Duodenal mucosa (tissue), 2 donors: ENCODE data around the gene CFAP65.

Experiments
- H3K27ac ChIP-seq: one replicate; pipeline ENCODE4 v1.7.0; 2013; ENCODE audit warnings: low read depth, low read length
- H3K27me3 ChIP-seq, 2 donors: one replicate each; pipeline ENCODE4 v1.7.0; 2013; ENCODE audit warnings: low read length in 2 of 2, control low read depth in 1 of 2; ENCODE audit not compliant: insufficient read depth in 2 of 2, control insufficient read depth in 1 of 2
- H3K36me3 ChIP-seq, 2 donors: one replicate each; pipeline ENCODE4 v1.7.0; 2013; ENCODE audit warnings: low read length in 2 of 2, control low read depth in 1 of 2; ENCODE audit not compliant: insufficient read depth in 2 of 2, control insufficient read depth in 1 of 2
- H3K4me1 ChIP-seq, 2 donors: one replicate each; pipeline ENCODE4 v1.7.0; 2013; ENCODE audit warnings: low read length in 2 of 2, control low read depth in 1 of 2; ENCODE audit not compliant: insufficient read depth in 2 of 2, control insufficient read depth in 1 of 2
- H3K4me3 ChIP-seq, 2 donors: one replicate each; pipeline ENCODE4 v1.7.0; 2013; ENCODE audit warnings: low read length in 2 of 2, low read depth in 1 of 2
- H3K9ac ChIP-seq, 2 donors: one replicate each; pipeline ENCODE4 v1.7.0; 2013; ENCODE audit warnings: low read length in 2 of 2, low read depth in 1 of 2
- H3K9me3 ChIP-seq, 2 donors: one replicate each; pipeline ENCODE4 v1.7.0; 2013; ENCODE audit warnings: low read length in 2 of 2, control low read depth in 1 of 2; ENCODE audit not compliant: control insufficient read depth in 1 of 2

CFAP65 gene

DNA sequence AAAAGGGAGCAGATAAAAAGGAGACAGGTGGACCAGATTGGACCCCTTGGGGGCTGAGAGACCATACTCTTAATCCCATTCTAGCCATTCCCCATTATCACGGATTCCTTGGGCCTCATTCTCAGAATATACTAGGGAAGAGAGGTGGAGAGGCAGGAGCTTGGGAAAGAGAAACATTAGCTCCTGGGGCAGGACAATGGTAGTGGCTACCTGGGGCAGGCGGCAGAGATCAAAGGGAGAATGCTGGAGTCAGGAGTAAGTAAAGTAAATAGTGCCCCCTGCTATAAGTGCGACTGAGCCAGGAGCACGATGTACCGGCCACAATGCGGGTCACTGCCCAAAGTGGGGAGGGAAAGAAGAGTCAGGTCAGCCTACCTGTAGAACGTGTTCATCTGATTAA lies 39.8 kb upstream of the CFAP65 start:
- Histone ChIP-seq H3K9ac (peak overlapping the region; percentile 5 to 19), H3K4me3 (no peak overlapping the region)

DNA sequence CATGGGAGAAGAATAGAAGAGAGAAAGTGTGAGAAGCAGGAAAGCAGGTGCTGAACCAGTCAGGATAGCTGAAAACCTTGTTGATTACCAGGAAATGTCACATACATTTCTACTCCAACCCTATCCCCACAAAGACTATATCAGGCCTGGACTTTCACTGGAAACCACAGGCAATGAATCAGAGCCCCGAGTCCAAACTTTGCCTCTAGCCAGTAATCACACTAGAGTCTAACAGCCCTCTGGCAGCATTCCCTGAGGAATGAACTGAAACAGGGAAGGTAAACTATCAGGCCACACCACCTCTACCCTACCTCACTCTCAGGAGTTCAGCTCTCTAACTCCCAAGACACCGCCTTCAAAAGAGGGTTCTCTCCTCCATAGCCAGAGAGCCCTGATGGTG lies 38.1 kb upstream of the CFAP65 start:
- Histone ChIP-seq H3K4me3 (peak overlapping the region; percentile 3 to 28), H3K9me3 (no peaks in the 10 kb centered on the region), H3K9ac (peak overlapping the region; percentile 36 to 56), H3K27me3 (no peaks in the 10 kb centered on the region), H3K36me3 (peaks cover 8 to 31% of the 10 kb centered on the region in 2 donors), H3K4me1 (peaks cover 40 to 57% of the 10 kb centered on the region in 2 donors), H3K27ac (peak overlapping the region; percentile 77)

More for the DNA sequence above, 39.8 kb upstream of the CFAP65 start:
- peak overlapping the region; percentile 53 for H3K27ac ChIP-seq
- H3K27me3 ChIP-seq, result no peaks in the 10 kb centered on the region
- peaks cover 40 to 57% of the 10 kb centered on the region in 2 donors for H3K4me1 ChIP-seq
- peaks cover 8 to 20% of the 10 kb centered on the region in 2 donors for H3K36me3 ChIP-seq
- H3K9me3 ChIP-seq, result no peaks in the 10 kb centered on the region

DNA sequence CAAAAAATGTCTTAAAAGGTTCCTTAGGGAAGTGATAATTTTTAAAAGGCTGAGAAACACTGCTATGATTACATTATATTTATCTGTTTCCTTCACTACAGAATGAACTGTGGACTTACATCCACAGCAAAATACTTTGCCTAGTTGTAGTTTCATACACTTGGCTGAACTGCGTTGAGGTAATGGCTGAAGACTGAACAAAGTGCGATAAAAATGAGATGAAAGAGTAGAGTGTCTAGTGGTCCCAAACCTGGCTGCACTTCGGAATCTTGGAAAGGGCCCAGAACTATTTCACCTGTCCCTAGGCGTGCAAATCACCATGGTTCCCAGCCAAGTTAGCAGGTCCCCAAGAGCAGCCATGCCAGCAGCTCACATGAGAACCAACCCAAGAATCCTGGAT lies 37.6 kb upstream of the CFAP65 start:
- Histone ChIP-seq H3K4me3 (peak overlapping the region in 1 of 2 donors; percentile 3), H3K9me3 (no peaks in the 10 kb centered on the region), H3K27me3 (no peaks in the 10 kb centered on the region), H3K27ac (peak overlapping the region; percentile 71), H3K9ac (peak overlapping the region; percentile 1 to 28), H3K36me3 (peaks cover 8 to 35% of the 10 kb centered on the region in 2 donors), H3K4me1 (peaks cover 40 to 57% of the 10 kb centered on the region in 2 donors)

DNA sequence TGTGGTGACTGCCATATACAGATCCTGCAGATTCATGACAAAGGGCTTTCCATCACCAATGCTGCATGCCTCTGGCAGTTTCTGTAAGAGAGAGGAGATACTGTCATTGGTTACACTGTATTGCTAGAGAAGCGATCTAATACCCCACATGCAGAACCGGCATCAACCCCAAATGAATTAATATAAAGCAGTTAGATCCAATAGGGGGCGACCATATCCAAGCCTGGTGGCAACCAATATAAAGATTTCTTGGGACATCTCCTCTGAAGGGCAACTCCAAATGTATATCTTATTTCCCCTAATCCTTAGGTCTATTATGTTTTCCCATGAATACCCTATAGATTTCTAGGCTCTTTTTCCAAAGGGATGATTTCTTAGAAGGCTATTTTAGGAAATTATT lies 36.8 kb upstream of the CFAP65 start:
- peaks cover 8 to 36% of the 10 kb centered on the region in 2 donors for H3K36me3 ChIP-seq
- peak overlapping the region; percentile 71 for H3K27ac ChIP-seq

DNA sequence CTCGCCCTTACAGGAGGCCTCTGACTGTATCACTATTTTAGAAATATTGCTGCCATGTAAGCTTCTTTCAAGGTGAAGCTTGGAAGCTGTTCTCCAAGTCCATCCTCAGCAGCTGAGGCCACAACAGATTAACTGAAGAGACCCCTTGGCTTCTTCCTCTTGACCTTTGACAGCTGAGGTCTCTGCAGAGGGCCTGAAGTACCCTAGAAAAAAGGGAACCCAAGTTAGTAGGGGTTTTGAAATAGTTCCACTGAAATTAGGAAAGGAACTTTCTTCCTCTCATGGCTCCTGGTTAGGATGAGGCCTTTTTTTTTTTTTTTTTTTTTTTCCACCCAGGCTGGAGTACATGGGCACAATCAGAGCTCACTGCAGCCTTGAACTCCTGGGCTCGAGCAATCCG lies 34.9 kb upstream of the CFAP65 start:
- H3K4me1 ChIP-seq, result peaks cover 41 to 51% of the 10 kb centered on the region in 2 donors
- H3K27ac ChIP-seq, result no peak overlapping the region
- no peaks in the 10 kb centered on the region for H3K9me3 ChIP-seq
- no peaks in the 10 kb centered on the region for H3K27me3 ChIP-seq
- no peak overlapping the region for H3K9ac ChIP-seq
- no peak overlapping the region for H3K4me3 ChIP-seq
- peaks cover 8 to 36% of the 10 kb centered on the region in 2 donors for H3K36me3 ChIP-seq

More for the DNA sequence above, 36.8 kb upstream of the CFAP65 start:
- Histone ChIP-seq H3K9ac (peak overlapping the region in 1 of 2 donors; percentile 1), H3K4me3 (no peak overlapping the region), H3K9me3 (no peaks in the 10 kb centered on the region), H3K27me3 (no peaks in the 10 kb centered on the region), H3K4me1 (peaks cover 41 to 56% of the 10 kb centered on the region in 2 donors)

DNA sequence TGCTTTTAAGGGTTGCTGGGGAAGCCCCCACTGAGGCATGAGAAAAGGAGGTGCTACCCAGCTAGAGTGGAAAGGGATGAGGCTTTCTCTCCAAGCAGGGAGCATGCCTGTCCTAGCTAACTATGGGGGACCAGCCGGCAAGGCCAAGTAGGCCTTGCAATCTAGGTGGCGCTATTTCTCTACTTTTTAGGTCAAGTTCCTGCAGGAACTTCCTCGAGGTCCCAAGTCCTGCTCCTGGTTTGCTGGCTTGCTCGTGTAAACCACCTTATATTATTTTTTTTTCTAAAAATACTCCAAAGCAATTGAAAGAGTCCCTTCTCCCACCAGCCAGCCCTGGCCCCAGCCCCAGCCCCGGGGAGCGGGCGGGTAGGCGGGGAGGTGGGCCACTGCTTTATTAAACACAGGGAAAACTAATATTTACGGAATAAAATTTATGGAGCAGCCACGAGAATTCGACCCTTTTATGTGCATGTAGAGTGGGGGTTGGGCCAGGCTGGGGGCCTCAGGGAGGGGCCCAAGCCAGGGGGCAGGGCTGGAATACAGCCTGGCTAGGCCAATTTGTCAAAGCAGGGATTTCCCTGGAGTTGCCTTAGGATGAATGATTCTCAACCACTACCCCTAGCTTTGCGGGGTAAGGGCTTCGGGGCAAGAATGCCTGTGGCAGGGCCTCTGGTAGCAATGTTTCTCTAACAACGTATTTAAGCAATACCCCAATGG lies 32.3 kb upstream of the CFAP65 start:
- no peak overlapping the region for H3K4me3 ChIP-seq
- no peaks in the 10 kb centered on the region for H3K27me3 ChIP-seq
- H3K27ac ChIP-seq, result no peak overlapping the region
- H3K36me3 ChIP-seq, result peaks cover 8 to 36% of the 10 kb centered on the region in 2 donors
- H3K9me3 ChIP-seq, result no peaks in the 10 kb centered on the region
- peaks cover 26 to 35% of the 10 kb centered on the region in 2 donors for H3K4me1 ChIP-seq
- no peak overlapping the region for H3K9ac ChIP-seq

DNA sequence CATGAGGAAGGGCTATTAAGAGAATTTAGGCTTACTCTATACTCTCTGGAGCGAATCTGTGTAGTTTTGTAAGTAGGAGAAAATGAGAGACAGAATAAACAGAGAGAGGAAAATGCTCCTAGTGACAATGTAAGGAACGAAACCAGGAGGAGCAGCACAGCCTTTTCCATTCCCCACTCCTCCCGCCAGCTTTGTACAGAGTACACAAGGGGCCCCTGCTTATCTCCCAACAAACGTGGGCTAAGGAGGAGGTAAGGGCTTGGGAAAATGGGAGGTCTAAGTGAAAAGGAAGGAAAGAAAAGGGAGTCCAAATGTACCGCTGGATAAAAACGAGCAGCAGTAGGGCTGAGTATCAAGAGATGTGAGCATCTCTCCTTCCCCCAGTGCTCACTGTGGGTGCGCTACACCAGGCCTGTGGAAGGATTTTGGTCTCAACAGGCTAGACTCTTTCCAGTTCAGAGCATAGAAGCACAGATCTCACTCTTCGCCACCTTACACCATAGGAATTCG lies 31.5 kb upstream of the CFAP65 start:
- no peak overlapping the region for H3K27ac ChIP-seq
- peak overlapping the region in 1 of 2 donors; percentile 8 for H3K9ac ChIP-seq
- H3K9me3 ChIP-seq, result no peaks in the 10 kb centered on the region
- H3K4me3 ChIP-seq, result no peak overlapping the region
- H3K4me1 ChIP-seq, result peaks cover 24 to 27% of the 10 kb centered on the region in 2 donors
- H3K27me3 ChIP-seq, result no peaks in the 10 kb centered on the region
- H3K36me3 ChIP-seq, result peaks cover 8 to 33% of the 10 kb centered on the region in 2 donors

DNA sequence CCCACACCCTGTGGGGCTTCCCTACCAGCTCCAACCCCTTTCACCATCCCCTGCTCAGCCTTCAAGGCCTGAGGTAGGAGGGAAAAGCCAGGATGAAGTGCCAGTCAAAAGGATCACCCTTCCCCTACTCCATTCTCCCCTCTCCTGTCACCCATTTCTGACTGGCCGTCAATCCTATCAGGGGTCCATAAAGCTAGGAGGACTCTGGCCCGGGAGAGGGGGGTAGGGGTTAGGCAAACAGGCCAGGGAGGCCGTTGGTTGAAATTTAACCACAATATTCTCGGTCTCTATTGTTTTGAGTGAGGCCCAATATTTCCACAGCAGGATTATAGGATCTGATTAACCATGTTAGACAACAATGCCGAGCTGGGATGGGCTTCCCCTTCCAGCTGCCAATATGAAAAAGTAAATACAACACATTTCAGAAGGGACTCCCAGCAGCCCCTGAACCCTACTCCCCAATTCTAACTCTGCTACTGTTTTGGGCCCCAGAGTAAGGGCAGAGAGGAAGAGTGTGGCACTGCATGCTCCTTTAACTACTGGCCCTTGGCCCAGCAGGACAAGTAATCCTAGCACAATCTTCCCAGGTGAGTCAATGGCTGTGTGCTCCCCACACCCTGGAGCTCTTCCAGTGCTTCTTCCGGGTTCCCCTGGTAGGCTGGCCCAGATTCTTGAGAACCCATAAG lies 30.0 kb upstream of the CFAP65 start:
- Histone ChIP-seq H3K9me3 (no peaks in the 10 kb centered on the region), H3K27me3 (no peaks in the 10 kb centered on the region), H3K36me3 (peaks cover 0 to 18% of the 10 kb centered on the region in 2 donors), H3K9ac (no peak overlapping the region), H3K4me1 (peaks cover 20 to 24% of the 10 kb centered on the region in 2 donors), H3K4me3 (no peak overlapping the region), H3K27ac (no peak overlapping the region)

DNA sequence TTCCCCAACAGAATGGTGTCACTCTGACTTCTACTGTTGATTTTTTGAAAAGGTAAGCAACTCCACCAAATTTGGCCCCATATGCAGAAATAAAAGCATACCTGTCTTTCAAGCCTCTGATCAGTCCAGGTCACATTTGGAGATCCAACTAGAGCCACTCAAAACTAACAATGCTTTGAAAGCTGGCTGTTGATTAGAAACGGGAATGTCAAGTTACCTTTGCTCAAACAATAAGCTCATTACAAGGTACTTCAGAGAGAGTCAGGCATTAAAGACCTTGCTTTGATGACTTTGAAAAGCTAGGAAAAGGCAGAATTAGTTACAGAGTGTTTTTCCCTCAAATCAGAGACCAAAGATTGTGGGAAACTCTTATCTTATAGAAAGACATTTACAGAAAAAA lies 24.2 kb upstream of the CFAP65 start:
- peaks cover 12 to 20% of the 10 kb centered on the region in 2 donors for H3K27me3 ChIP-seq
- no peak overlapping the region for H3K27ac ChIP-seq
- H3K9me3 ChIP-seq, result no peaks in the 10 kb centered on the region

DNA sequence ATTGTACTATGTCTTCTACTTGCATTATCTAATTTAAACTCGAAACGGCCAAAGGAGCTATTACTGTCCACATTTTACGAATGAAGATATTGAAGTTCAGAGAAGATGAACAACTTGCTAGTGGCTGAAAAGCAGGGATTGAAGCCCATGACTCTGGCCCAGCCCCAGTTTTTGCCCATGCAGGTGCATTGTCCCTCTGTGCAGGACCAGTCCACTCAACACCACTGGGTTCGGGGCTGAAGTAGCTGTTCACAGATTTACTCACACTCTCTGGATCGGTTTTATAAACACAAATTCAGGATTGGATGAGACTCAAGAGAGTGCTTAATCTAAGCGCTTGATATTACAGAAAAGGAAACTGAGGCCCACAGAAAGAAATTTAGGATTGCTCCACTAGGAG lies 20.8 kb upstream of the CFAP65 start:
- H3K36me3 ChIP-seq, result peaks cover 0 to under 1% of the 10 kb centered on the region in 2 donors
- H3K27ac ChIP-seq, result no peak overlapping the region
- H3K9me3 ChIP-seq, result no peaks in the 10 kb centered on the region
- peaks cover 31 to 34% of the 10 kb centered on the region in 2 donors for H3K27me3 ChIP-seq
- H3K9ac ChIP-seq, result no peak overlapping the region
- peaks cover 11 to 23% of the 10 kb centered on the region in 2 donors for H3K4me1 ChIP-seq
- H3K4me3 ChIP-seq, result no peak overlapping the region

More for the DNA sequence above, 24.2 kb upstream of the CFAP65 start:
- H3K4me3 ChIP-seq, result no peak overlapping the region
- H3K36me3 ChIP-seq, result no peaks in the 10 kb centered on the region
- H3K9ac ChIP-seq, result no peak overlapping the region
- peaks cover 0 to 5% of the 10 kb centered on the region in 2 donors for H3K4me1 ChIP-seq
